Measurements from ENCODE around the gene ZNF627.
"Not testable (repeated sequence)": the region's sequence is repeated elsewhere in the genome, so short reads cannot be mapped to it uniquely, and the experiment has no call there.

Gene ZNF627

DNA sequence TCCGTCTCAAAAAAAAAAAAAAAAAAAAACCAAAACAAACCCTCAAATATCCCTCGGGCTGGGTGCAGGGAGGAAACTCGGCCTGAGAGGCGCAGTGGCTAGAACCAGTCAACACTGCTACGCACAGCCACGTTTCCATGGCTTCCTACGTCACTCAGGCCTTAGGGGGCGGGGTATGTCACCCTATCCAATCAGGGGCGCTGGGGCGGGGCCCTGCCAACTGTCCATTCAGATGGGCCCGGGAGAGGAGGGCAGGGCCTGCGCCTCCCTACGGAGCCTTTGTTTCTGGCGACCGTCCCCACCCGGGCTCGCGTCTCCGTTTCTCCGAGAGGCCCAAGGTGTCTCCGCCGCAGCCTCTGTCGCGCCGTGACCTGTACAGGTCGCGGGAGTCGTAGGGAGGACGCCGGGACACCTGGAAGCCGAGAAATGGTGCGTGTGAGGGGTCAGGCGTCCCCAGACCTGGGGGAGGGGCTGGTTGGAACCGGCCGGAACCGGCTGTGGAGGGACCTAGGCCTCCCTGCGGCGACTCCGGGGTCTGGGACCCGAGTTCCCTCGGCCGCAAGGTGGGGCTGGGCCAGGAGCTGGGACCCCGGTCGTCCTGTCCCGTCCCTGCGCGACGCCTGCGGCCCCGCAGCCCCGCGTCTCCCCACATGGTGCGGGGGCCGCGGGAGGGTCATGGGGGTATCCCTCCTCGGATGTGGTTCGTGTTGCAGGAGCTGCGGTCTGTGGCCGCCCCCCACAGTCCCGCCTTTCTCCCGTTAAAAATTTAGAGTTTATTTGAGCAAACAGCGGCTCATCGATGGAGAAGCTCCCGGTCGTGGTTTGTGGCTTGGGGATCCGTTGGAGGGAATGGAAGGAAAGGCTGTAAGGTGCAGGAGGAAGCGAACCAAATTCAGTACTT is at the start of gene ZNF627:
Gene ZNF627 (plus strand): TSS at position 282 of the 901 bp plus-strand sequence. CDS start 145 bp downstream, at position 427.
- DNase-seq = peak; percentile 97

DNA sequence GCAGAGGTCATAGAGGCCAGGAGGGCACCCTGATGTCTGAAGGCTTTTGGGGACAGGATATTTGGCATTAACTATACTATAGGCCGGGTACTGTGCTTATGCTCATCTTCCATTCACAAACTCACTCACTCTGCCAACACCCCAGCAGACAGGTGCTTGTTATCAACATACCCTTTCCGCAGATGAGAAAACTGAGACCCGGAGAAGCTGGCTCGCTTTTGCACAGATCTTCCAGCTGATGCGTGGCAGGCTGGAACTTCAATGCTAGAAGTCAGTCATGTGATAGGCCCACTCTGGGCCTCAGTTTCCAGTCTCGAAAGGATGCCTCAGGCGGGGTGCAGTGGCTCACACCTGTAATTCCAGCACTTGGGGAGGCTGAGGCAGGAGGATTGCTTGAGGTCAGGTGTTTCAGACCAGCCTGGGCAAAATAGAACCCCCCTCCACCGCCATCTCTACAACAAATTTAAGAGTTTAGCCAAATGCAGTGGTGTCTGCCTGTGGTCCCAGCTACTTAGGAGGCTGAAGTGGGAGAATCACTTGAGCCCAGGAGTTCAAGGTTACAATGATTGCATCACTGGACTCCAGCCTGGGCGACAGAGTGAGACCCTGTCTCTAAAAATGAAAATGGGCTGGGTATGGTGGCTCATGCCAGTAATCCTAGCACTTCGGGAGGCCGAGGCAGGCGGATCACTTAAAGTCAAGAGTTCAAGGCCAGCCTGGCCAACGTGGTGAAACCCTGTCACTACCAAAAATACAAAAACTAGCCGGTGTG is 49.2 kb upstream of the ZNF627 start:
- no peak for DNase-seq

DNA sequence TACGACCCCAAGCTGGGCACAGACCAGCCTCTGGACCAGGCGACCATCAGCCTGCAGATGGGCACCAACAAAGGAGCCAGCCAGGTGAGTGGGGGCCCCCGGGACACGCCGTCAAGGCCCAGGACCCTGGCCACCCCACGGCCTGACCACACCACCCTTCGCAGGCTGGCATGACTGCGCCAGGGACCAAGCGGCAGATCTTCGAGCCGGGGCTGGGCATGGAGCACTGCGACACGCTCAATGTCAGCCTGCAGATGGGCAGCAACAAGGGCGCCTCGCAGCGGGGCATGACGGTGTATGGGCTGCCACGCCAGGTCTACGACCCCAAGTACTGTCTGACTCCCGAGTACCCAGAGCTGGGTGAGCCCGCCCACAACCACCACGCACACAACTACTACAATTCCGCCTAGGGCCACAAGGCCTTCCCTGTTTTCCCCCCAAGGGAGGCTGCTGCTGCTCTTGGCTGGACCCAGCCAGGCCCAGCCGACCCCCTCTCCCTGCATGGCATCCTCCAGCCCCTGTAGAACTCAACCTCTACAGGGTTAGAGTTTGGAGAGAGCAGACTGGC is 47.8 kb upstream of the ZNF627 start:
- DNase-seq = no peak

DNA sequence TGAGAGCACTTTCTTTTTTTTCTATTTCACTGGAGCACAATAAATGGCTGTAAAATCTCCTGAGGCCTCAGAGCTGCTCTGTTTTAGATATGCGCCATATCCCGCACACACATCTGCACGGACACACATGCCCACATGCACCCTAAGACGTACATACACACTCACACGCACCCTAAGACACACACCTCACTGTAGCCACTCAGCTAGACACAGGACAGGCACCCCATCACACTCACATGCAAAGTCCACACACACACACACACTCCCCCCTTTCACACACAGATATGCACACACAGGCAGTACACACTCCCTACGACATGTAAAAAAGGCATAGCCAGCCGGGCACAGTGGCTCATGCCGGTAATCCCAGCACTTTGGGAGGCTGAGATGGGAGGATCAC is 47.0 kb upstream of the ZNF627 start:
- no peak for DNase-seq

DNA sequence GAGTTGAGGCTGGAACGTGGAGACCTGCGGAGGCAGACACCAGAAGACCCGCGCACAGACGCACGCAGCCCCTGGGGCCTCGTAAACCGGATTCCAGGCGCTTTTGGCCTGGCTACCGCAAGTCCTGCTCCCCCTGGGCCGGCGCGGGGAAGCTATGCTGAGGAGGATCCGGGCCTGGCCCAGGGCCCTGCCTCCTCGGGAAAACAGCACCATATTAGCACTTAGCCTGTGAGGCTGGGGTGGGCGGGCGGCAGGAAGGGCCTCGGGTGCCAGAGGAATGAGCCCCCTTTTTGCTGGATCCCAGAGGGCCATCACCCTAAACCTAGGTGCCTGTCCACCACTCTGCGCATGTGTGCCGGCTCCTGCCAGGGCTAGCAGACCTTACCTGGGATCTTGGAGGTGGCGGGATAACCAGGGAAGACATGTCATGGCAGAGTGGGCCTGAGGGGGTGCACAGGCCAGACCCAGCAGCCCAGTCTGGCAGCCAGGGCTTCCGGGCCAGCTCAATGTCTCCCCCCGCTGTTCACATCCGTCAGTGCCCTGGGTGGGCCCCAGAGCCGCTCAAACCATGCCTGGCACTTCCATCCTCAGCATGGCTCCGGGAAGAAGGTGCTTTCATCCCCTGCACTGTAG is 45.6 kb upstream of the ZNF627 start:
- DNase-seq = no peak

DNA sequence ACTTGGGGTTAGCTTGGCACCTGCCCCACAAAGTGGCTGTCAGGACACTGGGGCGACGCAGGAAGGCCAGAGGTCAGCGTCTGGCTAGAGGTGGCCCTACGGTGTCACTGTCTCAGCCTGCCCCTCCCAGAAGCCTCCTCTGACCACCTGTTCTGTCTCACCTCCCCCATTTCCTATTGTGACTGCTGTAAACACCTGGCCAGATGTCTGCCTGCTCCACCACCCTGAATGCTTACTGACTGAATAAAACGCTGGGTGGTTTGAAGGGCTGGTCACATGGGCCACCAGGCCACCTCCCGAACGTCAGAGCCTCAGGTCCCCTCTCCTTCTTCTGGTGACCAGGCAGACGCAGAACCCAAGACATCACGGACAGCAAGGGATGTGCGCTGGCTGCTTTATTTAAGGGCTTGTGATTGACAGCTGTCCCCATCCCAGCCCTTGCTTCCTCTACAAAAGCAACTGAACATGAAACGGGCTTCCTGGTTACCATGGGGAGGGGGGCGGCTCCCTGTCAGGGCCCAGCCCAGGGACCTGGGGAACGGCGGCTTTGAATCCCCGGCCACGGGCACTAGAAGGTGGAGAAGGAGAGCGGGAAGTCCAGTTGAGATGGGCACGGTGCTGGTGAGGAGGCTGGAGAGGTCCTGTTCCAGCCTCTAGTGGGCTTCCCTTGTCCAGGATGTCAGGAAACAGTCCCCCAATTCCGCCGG is 44.5 kb upstream of the ZNF627 start:
- no peak for DNase-seq

DNA sequence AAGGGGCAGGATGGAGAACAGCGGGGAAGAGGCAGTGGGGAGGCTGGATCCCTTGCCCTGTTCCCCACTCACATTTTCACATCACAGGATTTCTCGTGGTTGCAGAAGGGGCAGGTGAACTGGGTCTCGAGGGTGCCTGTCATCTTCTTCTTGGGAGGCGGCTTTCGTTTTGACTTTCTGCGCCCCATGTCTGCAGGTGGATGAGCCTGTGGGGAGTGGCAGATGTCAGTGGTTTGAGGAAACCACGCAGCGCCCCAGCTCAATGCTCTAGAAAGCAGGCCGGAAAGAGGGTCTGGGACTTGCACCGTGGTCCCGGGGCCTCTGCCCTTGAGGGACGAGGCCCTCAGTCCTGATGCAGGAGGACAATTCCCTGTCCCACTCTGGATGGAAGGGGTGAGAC is 43.1 kb upstream of the ZNF627 start:
- DNase-seq = no peak

DNA sequence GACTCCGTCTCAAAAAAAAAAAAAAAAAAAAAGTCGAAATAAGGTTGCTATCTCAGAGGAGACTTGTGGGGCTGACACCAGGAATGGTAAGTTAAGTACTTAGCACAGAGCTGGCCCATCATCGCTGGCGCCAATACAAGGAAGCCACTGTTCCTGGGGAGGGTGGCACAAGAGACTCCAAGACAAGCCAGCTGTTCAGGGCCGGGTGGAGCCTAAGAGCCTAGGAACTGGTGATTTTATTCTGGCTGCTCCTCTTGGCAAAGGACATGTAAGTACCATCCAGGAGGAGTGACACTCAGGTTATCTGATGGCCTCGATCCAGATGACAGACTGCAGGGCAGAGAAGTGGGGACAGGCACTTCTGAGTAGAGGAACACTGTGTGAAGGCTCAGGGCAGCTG is 42.0 kb upstream of the ZNF627 start:
- DNase-seq = no peak

DNA sequence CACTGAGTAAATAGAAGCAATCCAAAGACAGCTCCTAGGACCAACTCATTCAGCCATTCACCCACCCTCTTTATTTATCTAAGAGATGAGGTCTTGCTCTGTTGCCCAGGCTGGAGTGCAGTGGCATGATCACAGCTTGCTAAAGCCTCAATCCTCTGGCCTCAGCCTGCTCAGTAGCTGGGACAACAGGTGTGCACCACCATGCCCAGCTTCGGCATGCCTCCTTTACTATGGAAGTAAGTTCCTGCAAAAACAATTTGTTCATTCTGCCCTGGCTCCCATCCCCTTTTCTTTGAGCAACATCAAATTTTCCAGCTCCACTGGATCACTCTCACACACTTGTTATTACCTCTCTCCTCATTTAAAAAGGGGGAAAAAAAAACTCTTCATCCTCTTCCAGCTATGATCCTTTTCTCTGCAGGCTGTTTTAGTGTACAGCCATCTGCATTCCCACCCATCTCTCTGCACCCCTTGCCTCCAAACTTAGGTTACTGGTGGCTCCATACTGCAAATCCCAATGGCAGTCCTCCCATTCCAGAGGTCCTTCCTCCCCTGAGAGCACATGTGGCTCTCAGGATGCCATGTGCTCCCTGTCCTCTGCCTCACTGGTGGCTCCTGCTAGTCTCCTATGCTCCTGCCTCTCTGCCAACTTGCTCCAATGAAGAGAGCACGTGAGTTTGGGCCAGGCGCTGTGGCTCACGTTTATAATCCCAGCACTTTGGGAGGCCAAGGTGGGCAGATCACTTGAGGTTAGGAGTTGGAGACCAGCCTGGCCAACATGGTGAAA is 40.5 kb upstream of the ZNF627 start:
- DNase-seq = no peak

DNA sequence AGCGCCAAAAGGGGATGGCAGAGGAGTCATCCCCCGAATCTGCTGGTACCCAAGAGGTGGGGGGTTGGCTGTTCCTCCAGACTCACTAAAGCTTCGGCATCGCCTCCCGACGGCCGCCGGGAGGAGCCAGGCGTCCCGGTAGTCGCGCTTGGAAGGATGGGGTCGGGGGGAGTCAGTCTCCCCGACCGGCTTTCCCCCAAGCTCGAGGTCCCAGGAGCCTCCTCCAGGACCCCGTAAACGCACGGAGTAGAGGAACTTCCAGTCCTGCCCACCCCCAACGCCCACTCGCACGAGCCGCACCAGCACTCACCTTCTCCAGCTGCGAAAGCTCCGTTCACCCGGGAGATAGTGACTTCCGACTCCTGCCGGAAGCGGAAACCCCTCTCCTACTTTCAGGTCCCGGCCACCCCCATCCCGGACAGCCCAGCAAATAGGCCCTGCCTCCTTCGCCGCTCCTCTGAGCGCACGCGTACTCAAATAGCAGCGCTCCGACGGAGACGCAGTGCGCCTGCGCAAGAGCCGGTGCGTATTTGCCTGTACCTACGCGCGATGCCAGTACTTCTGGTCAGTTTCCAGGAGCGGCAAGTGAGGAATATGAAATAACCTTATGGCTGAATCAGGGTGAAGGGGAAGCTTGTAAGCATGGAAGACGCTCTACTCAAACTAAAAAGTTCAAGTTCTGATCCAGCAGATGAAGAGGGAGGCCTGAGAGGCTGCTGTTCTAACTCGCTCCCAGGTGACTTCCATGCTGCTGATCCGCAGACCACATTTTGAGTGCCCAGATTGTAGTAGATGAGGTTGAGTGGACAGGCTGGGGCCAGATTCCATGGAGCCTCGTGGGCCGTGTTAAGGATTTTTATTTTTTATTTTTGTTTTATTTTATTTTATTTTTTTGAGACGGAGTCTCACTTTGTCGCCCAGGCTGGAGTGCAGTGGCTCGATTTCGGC is 38.1 kb upstream of the ZNF627 start, which contains the start of gene ELOF1:
Gene ELOF1 (minus strand): TSS at position 350 of the 948 bp plus-strand sequence. CDS start 4,883 bp downstream, outside the sequence.
- DNase-seq = peak; percentile 98

DNA sequence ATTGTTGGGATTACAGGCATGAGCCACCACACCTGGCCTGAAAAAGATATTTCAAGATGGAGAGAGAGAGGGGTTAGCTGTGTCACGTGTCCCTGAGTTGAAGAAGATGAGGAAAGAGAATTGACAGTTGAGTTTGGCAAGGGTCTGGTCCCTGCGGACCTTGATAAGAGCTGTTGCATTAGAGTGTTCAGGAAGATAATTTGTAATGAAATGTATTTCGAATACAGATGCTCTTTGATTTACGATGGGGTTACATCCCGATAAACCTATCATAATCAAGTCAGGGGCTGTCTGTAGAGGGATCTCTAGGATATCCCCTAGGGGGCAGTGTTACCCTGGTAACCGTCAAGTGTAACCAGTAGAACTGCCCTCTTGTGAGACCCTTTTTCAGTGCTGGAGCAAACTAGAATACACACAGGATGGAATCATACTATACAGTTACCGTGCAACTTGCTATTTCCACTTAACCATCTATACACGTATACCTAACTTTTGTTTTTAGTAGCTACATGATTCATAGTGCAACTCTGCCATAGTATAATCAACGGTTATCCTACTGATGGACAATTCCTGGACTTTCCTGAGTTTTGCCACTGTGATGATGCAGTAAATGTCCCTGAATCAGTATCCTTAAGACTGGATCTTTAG is 36.8 kb upstream of the ZNF627 start:
- peak; percentile 72 for DNase-seq

DNA sequence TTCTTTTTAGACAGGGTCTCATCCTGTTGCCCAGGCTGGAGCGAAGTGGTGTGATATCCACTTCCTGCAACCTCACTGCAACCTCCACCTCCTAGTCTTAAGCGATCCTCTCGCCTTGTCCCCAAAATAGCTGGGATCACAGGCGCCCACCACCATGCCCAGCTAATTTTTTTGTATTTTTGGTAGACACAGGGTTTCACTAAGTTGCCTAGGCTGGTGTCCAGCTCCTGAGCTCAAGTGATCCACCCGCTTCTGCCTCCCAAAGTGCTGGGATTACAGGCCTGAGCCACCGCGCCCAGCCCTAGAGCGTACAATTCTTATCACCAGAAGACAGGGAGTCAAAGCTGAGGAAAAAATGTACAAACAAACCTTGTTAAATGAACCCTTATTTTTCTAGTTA is 33.8 kb upstream of the ZNF627 start:
- DNase-seq = no peak

DNA sequence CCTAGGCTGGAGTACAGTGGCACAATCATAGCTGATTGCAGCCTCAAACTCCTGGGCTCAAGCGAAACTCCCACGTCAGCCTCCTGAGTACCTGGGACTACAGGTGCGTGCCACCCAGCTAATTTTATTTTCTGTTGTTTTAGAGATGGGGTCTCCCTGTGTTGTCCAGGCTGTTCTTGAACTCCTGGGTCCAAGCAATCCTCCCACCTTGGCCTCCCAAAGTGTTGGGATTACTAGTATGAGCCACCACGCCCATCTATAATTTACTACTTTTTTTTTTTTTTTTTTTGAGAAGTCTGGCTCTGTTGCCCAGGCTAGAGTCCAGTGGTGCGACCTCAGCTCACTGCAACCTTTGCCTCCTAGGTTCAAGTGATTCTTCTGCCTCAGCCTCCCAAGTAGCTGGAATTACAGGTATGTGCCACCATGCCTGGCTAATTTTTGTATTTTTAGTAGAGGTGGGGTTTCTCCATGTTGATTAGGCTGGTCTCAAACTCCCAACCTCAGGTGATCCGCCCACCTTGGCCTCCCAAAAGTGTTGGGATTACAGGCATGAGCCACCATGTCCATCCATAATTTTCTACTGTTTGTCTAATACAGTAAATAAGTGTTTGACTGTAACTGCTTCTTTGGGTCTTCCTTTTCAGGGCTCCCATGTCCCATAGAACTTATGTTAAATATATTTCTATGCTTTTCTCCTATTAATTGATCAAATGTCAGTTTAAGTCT is 33.0 kb upstream of the ZNF627 start:
- DNase-seq = not testable (repeated sequence)

DNA sequence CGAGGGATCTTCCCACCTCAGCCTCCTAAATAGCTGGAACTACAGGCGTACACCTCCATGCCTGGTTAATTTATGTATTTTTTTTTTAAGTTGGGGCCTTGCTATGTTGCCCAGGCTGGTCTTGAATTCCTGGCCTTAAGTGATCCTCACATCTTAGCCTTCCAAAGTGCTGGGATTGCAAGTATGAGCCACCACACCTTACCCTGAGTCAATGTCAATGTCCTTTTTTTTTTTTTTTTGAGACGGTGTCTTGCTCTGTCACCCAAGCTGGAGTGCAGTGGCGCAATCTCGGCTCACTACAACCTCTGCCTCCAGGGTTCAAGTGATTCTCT is 31.7 kb upstream of the ZNF627 start:
- DNase-seq = not testable (repeated sequence)

DNA sequence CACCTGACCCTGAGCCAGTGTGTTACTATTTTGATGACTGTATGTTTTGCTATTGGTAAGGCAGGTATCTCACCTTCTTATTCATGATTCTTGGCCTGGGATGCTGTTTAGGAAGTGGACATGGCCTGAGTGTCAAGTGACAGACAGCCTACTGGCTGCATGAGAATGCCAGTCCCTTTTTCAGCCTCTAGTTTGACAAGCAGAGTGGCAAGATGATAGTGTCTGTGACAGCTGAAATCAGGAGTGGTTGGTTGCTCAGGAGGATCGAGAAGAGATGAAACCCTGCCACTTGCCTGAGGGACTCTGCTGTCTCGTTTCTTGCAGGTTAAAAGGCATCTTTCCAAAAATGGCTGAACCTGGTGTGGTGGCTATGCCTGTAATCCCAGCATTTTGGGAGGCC is 31.1 kb upstream of the ZNF627 start:
- DNase-seq = no peak

DNA sequence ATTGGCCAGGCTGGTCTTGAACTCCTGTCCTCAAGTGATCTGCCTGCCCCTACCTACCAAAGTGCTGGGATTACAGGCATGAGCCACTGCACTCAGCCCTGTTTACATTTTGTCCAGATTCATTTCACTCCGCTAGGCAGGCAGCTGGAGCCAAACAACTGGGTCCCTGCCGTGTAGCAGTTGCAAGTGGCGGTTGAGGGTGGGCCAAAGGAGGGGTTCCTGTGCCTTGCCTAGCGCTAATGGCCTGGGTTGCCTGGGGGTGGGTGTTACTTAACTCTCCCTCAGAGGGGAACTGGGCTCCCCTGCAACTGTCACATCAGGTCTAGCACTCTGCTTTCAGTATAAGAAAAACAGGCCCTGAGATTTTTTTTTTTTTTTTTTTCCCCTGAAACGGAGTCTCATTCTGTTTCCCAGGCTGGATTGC is 27.2 kb upstream of the ZNF627 start:
- no peak for DNase-seq

DNA sequence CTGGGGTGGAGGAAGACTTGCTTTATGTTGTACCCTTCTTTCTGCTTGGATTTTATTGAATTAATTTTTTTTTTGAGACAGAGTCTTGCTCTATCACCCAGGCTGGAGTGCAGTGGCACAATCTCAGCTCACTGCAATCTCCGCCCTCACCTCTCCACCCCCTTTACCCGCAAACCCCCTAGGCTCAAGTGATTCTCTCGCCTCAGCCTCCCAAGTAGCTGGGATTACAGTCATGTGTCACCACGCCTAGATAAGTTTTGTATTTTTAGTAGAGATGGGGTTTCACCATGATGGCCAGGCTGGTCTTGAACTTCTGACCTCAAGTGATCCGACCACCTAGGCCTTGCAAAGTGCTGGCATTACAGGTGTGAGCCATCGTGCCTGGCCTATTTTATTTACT is 23.9 kb upstream of the ZNF627 start:
- not testable (repeated sequence) for DNase-seq

DNA sequence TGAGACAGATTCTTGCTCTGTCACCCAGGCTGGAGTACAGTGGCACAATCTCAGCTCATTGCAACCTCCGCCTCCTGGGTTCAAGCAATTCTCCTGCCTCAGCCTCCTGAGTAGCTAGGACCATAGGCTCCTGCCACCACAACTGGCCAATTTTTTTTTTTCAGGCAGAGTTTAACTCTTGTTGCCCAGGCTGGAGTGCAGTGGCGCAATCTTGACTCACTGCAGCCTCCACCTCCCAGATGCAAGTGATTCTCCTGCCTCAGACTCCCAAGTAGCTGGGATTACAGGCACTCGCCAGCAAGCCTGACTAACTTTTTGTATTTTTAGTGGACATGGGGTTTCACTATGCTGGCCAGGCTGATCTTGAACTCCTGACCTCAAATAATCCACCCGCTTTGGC is 23.5 kb upstream of the ZNF627 start:
- DNase-seq = not testable (repeated sequence)

DNA sequence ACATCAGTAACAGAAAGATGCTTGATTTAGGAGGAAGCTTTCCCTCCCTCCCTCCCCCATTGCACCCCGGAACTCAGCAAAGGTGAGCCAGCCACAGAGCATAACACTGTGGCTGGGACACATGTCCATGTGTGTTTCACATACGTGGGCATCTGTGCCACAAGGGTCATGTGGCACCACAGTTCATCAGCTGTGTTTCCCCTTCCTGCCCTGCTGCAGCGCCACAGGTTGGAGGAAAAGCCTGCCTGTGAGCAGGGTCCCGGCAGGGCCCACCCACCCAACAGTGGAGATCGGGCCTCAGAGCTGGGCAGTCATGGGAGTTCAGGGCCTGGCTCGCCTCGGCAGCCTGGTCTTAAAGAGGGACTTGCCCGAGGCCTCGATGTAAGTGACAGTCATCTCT is 22.6 kb upstream of the ZNF627 start:
- no peak for DNase-seq

Data from NCI-H1092 treated with DMSO at 0.1 percent for 48 hours (cell line).